ENCODE measurements around the gene EPS8L1.
"Not testable (repeated sequence)": the region's sequence is repeated elsewhere in the genome, so short reads cannot be mapped to it uniquely, and the experiment has no call there.

EPS8L1 gene

DNA sequence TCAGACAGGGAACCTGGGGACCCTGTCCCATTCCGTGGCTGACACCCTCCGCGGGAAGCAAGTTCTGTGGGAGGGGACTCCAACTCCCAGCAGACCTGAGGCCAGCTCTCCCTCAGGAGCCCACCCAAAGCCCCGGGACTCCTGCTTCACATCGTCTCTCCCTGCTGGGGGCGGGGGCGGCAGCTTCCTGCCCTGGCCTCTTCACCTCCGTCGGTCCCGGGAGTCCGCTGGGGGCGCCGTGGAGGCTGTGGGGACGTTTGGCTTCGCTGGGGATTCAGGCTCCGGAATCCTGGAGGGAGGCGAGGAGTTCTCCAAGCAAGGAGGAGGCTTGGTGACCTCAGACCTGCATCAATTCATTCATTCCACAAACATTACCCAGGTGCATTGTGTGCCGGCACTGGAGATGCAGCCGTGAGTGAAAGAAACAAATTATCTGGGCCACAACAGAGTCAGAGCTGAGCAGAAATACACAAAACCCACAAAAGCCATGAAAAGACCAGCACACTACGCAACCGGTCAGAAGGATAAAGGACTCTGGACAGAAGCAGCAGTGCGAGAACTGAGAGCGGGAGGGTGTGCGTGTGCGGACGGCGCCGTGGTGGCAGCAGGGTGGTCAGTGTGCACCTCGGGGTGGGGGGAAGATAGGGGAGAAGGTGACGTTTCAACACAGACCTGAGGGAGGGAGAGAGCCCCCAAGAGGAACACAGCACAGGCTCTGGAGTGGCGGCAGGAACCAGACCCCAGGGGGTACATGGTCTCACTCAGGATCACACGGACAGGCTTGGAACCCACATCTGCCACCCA is 19.0 kb downstream of the EPS8L1 start:
- no peak for DNase-seq (ENCODE audit: low read depth)

DNA sequence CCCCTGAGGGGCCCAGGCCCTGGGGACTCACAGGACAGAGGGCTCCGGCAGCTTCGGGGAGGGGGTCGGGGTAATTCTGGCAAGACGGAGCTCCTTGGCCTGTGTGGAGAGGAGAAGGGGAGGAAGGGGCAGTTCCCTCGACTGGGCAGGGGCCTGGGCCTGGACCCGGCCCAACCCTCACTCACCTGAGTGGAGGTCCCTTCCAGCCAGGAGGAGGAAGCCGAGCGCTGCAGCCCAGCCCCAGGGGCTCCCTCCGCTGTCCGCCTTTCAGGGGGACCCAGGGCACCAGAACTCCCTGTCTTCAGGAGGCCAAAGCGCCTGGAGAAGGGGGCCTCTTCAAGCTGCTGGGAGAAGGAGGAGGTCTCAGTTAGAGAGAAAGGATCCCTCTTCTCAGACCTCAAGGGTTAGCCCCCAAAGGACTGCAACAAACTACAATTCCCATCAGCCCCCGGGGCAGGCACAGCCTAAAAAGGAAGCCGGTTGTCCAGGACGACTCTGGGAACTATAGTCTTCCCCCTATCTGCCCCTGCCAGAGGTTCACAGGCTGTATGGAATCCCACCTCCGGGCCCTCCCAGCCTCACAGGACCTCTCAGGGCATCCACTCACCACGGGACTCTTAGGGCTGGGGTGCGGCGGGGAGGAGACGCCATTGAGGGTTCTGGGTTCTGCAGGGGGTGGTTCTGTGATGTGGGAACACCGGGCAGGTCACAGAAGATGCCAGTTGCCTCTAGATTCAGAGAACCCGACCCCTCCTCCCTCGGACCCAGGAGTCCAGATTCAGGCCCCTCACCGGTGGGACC is 19.8 kb downstream of the EPS8L1 start:
- DNase-seq (ENCODE audit: low read depth) = no peak

DNA sequence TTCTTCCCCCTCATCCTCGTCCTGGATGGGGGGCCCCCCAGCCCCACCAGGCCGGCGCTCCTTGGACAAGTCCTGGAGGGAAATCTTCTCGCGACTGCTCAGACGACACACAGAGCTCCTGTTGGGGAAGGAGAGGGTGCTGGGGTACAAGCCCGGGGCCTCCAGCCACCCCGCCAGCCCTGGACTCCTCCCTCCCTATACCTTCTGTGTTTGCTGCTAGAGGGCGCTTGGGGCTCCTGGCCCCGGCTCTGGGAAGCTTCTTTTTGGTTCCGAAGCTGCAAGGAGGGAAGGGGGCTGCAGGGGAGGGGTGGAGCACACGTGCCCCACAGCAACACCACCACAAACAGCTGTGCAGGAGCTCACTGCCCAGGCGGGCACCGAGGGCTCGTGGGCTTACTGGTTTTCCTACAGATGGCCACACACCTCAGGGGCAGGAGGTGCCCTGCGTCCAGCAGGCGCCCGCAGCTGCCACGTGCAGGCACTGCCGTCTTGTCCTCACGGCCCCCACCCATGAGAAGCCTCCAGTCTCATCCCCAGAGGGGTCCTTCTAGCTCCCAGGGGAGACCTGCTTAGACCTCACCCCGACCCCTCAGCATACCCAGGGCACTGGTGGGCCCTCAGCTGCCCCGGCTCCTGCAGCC is 20.5 kb downstream of the EPS8L1 start:
- no peak for DNase-seq (ENCODE audit: low read depth)

DNA sequence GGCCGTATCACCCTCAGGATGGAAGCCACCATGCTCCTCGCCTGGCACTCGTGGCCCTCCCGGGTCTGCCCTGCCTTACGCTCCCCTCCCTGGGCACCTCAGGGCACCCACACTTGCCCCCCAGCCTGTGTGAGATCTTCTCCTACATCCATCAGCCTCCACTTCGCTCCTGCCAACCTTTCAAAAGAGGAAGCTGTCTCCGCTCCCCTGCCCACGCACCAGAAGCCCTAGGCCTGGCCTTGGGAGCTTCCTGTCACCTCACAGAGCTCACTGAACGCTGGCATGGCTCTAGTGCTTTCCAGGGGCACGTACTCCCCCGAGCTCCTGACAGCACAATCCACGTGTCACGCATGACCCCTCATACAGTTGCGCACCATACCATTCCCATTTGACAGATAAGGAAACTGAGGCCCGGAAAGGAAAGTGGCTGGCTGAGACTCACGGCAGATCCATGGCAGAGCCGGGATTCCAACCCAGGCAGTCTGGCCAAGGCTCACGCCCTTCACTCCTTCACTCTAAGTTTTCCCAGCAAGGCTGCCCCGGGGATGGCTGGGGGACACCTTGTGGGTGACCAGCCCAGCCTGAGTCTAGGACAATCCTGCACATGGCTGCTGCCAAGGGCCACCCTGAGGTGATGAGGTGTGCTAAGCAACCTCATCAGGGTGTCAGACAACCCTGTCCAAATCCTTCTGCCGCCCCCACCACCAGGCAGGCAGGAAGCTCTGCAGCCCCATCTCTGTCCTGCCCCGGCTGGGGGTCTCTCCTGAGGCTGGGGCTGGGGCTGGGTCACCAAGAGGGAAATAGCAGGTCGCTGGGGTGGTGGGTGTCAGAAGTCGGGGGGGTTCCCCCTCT is 22.4 kb downstream of the EPS8L1 start:
- no peak for DNase-seq (ENCODE audit: low read depth)

DNA sequence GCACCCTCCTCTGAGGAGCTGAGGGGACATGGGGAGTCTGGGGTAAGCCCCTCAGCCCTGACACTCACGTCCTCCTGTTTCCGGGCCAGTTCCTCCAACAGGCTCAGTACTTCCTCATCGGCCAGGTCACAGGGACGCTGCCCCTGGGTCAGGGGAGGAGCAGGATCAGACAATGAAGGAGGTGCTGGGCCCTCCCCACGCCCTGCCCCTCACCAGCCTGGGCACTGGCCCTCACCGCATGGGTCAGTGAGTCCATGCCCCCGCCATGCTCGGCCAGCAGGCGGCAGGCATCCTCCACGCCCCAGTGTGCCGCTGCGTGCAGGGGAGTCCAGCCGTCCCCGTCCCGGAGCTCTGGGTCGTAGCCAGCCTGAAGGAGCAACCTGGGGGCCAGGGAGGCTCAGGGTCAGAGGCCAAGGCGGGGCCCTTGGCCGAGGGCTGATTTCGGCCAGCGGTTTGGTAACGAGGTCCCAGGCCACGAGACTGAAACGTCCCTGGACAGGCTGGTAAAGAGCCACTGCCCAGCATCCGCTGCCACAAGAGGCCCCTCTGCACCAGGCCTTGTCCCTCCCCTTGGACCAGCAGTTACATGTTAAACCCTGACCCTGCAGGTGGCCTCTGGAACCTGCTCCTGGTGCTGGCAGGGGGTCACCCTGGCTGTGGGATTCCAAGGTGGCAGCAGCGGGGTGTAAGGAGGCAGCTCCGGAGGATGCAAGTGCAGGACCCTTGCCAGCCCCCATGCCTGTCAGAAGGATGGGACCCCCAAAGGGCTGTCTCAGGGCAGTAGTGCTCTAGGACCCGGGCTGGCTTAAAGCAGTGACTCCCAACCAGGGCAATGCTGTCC is 23.3 kb downstream of the EPS8L1 start:
- no peak for DNase-seq (ENCODE audit: low read depth)

DNA sequence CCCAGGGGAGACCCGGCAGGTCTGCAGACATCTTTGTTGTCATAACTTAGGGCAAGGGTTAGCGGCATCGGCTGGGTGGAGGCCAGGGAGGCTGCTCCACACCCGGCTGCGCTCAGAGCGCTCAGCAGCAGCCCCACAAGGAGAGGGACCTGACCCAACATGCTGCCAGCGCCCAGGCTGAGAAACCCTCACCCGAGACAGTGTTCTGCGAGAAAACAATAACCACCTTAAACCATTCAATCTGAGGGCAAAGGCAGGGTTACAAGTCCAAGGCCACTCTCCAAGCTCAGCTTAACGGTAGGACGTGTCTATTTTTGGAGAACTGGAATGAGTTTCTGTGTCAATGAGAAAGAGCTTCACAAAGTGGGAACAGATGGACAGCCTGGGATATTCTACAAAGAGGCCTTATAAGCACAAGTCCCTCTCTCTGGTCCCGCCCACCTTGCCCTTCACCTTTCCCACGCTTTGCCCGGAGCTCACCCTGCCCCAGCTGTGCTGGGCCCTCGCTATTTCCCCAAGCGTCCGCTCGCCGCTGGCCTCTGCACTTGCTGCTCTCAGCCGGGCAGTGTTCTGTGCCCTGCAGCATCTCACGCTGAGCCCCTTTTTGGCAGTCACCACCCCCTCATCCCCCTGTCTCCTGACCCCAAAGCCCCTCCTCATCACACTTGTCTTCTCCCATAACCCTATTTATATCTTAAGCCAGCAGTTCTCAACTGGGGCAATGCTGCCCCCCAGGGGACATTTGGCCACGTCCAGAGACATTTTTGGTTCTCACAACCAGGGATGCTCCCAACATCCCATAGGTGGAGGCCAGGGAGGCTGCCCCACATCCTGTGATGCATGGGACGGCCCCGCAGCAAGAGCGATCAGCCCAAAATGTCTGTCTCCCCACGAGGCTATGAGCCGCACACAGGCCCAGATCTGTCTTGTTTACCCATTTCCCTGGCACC is 24.2 kb downstream of the EPS8L1 start:
- DNase-seq (ENCODE audit: low read depth) = no peak

DNA sequence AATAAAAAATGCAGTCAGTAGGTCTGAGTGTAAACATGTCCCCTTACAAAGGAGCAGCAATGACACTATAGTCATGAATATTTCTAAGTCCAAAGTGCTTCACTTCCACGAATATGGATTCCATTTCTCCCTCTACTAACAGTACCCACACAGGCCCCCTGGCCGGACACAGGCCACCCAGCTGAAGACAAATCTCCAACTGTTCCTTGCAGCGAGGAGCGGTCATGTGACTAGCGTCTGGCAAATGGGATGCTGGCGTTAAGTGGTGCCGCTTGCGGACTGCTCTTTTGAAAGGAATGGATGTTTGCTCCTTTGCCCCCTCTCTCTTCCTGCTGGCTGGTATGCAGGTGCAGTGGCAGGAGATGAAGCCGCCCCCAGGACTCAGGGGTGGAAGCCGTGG is 25.6 kb downstream of the EPS8L1 start:
- DNase-seq (ENCODE audit: low read depth) = no peak

DNA sequence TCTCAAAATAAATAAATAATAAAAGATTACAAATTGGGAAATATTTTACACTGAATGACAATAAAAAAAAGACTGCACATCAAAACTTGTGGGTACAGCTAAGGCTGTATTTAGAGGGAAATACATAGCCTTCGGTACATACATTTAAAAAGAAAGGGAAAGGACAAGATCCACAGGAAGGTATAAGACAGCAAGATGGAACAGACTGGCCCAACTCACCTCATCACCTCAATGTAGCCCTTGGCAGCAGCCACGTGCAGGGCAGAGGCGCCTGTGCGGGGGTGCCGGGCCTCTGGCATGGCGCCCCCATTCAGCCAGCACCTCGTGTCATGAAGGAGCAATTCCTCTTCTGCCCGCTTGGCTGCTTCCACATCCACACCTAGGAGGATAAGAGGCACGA is 27.5 kb downstream of the EPS8L1 start:
- no peak for DNase-seq (ENCODE audit: low read depth)

DNA sequence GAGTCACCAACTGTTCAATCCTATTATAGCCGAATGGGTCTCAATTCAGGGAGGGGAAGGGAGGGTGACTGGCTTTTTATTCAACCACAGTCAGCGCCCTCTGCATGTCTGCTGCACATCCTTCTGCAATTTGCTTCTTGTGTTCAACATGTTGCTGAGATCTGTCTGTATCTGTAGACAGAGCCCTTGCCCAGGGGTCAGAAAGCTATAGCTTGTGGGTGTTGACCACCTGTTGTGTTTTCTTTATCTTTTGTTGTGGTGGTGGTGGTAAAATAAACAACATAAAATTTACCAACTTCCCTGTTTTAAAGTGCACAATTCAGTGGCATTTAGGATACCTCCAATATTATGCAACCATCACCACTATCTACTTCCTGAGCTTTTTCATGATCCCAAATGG is 29.6 kb downstream of the EPS8L1 start:
- DNase-seq (ENCODE audit: low read depth) = no peak

DNA sequence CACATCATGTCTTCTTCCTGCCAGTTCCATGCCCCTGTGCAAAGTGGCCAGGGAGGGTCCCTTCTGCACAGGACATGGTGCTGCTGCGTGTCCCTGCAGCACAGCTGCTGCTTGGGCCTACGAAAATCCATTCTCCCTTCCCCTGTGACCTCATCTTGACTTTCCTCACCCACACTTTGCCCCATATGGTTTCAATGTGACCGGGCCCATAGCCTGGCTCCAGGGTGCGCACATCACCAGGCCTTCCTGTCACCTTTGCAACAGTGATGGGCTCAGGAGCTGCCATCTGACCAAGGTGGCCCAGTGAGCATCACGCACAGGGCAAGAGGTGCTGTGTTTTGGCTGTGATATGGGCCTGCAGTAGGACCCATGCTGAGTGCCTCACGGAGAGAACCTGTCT is 30.9 kb downstream of the EPS8L1 start:
- no peak for DNase-seq (ENCODE audit: low read depth)

DNA sequence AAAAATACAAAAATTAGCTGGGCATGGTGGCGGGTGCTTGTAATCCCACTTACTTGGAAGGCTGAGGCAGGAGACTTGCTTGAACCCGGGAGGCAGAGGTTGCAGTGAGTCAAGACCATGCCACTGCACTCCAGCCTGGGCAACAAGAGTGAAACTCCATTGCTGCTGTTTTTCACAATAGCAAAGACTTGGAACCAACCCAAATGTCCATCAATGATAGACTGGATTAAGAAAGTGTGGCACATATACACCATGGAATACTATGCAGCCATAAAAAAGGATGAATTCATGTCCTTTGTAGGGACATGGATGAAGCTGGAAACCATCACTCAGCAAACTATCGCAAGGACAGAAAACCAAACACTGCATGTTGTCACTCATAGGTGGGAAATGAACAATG is 31.6 kb downstream of the EPS8L1 start:
- DNase-seq (ENCODE audit: low read depth) = not testable (repeated sequence)

DNA sequence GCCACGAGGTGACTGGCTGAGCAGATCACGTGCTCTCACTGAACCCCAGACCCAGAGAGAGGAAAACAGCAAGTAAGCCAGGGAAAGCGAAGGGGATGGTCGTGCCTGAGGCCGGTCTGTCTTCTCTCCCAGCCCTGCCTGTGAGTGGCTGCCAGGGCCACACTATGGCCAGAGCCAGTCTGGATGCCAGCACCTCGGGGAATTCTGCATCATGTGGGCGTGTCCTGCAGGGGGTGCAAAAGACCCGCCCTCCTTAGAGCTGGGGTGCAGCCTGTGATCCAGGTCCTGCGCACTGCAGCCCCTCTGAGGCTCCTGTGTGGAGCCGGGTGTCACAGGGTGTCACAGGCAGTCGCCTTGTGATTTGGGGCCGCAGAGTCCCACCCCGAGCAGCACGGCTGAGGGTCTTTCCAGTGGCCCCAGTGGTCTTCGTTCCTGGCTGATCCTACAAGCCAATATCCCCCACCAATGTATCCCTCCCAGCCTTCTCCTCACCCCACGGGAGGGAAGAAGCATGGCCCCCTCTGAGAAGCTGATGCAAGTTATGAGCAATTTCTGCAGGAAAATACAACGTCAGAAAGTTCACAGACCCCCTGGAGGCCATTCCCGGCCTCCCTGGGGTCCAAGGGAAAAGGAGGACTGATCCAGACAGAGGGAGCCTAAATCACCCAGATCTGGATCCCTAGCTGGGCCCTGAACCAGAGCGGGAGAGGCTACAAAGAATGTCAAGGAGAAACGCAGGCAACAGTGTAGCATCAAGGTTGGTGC is 34.0 kb downstream of the EPS8L1 start:
- no peak for DNase-seq (ENCODE audit: low read depth)

DNA sequence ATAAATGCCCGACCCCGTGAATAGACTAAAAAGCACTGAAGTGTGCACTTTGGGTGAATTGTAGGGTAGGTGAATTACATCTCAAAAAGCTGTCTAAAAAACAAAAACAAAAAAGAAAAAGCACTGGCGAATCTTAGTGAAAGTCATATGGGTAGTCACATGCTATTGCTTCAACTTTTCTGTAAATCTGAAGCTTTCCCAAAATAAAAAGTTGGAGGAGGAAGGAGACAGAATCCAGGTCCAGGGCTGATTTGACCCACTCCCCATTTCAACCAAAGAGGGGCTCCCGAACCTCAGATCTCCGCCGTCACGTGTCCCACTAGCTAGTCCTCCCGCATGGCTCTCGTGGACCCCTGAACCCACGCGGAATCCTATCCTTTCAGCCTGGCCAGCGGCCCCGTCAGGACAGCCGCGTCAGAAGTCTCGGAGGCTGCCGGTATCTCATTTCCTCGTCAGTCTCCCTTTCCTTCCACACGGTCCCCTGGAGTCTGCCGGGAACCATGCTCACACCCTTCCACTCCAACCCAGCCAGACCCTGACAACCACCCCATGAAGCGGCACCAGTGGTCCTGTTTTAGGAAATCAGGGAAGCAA is 35.7 kb downstream of the EPS8L1 start:
- no peak for DNase-seq (ENCODE audit: low read depth)

DNA sequence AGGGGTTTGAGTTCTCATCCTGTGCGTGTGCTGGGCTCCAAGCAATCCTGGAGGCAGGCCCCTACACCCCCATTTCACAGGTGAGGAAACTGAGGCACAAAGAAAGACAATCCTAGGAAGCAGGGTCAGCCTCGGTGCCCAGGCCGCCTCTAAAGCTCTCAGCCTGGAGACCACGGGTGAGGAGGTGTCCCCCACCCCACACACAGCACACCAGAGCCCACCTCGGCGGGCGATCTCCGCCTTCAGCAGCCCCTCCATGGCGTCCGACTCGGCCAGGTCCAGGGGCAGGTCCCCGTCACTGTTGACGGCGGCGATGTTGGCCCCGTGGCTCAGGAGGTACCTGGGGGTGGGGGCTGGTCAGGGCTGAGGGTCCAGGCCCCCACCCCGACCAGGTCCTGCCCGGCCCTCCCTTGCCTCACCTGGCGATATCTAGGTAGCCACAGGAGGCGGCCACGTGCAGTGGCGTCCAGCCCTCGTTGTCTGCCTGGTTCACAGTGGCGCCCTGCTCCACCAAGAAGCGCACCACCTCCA is 36.6 kb downstream of the EPS8L1 start:
- DNase-seq (ENCODE audit: low read depth) = no peak

DNA sequence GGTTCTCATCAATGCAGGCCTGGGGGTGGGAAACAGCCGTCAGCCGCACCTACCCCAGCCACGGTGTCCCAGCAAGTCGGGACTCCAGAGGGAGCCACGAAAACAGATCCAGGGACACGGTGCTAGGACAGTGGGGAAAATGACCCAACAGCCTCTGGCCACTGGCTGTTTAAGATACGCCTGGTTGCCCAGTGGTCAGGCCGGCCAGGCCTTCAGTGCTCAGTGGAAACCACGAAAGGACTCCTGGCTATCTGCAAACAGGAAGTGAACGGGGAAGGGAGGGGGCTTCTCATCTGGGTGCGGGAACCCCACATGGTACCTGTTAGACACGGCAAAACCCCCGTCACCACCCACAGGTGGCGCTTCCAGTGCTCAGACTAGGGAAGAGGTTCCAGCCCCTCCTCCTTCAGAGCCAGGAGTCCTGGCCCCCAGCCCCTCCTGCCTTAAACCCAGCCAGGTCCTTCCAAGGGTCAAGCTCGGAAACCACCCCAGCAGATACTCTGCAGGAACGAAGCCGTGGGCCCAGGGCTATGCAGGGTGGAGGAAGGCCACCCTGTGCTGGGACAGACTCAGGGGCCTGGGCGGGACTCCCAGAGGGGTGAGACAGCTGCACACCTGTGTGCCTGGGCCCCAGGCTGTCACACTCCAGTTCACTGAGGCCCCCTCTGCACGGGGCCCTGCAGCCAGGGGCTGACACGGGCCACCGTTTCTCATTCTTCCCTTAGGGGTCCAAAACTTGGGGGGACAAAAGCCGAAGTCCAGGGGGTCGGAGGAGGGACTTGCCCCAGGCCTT is 37.3 kb downstream of the EPS8L1 start:
- DNase-seq (ENCODE audit: low read depth) = no peak

DNA sequence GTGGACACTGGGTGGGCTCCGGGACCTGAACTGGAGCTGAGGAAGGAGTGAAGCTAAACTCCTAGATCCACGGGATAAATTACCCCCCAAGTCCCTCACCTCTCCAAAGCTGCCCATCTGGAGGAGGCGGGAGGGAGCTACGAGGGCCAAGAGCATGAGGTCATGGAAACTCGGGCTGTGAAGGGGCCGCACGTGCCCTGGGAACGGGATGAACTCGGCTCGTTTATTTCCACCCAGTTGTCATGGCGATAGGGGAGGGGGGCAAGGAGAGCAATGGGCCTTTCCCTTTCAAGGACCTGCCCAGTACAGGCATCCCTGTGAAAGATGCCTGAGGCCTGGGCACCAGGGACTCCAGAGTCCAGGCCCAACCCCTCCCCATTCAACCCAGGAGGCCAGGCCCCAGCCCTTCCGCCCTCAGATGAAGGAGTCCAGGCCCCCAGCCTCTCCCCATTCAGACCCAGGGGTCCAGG is 37.9 kb downstream of the EPS8L1 start:
- DNase-seq (ENCODE audit: low read depth) = no peak

DNA sequence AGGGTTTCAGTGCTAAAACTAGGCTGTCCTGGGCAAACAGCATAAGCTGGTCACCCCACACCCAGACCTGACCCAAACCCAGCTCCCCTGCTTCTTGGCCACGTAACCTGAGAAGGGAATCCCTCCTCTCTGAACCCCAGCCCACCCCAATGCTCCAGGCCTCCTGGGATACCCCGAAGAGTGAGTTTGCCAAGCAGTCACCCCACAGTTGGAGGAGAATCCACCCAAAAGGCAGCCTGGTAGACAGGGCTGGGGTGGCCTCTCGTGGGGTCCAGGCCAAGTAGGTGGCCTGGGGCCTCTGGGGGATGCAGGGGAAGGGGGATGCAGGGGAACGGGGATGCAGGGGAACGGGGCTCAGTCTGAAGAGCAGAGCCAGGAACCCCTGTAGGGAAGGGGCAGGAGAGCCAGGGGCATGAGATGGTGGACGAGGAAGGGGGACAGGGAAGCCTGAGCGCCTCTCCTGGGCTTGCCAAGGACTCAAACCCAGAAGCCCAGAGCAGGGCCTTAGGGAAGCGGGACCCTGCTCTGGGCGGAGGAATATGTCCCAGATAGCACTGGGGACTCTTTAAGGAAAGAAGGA is 39.0 kb downstream of the EPS8L1 start:
- DNase-seq (ENCODE audit: low read depth) = no peak

All from HS-27A (cell line).